PC-9 (cell line): ENCODE data around the gene UNC5CL. TPM values are rescaled to one million over a fixed set of nuclear protein-coding genes. Genes with fewer than 3 reads are reported as not detected.
A peak's percentile ranks its signal among the peaks of the same experiment; 100 is the strongest.

Experiments
- BruUV-seq: library from RNA; stranded (reverse); fragments of 400-500 nt; replicated peaks from 2 replicates; lab custom pipeline; 2021; lab: Mats Ljungman, UMichigan
- CTCF ChIA-PET: fragments of 300-600 bp; sonication (Branson Sonifier 250); formaldehyde crosslinking; loops from one replicate; lab custom pipeline; 2022; ENCODE audit warnings: antibody characterized with exemption; lab: Charles Lee
- POLR2A ChIA-PET: fragments of 300-600 bp; sonication (Branson Sonifier 250); formaldehyde crosslinking; loops from one replicate; lab custom pipeline; 2022; ENCODE audit warnings: antibody characterized with exemption; ENCODE audit not compliant: unreplicated experiment; lab: Charles Lee
- DNase-seq, 2 experiments: peaks; one replicate each; pipeline versions ENCODE4 v3.0.0 to v3.0.0-alpha.2; 2015 to 2022; ENCODE audit warnings: mixed read lengths in 1 of 2
- H2AFZ ChIP-seq: fragments of 200-600 bp; sonication (generic); 2 replicates; pipeline ENCODE4 v1.8.1; 2017; ENCODE audit warnings: antibody characterized with exemption
- H3F3A ChIP-seq: fragments of 200-600 bp; sonication (generic); 2 replicates; pipeline ENCODE4 v1.8.1; 2017; ENCODE audit warnings: antibody characterized with exemption, mild to moderate bottlenecking, low read depth; ENCODE audit not compliant: insufficient read depth
- H3K27ac ChIP-seq: fragments of 200-600 bp; sonication (generic); 2 replicates; pipeline ENCODE4 v1.6.1; 2016; ENCODE audit warnings: mixed run types
- H3K27me3 ChIP-seq: fragments of 200-600 bp; sonication (generic); 2 replicates; pipeline ENCODE4 v1.6.1; 2016; ENCODE audit warnings: low read depth, mixed run types; ENCODE audit not compliant: insufficient read depth
- H3K36me3 ChIP-seq: fragments of 200-600 bp; sonication (generic); 2 replicates; pipeline ENCODE4 v1.6.1; 2016; ENCODE audit warnings: low read depth, mixed run types
- H3K4me1 ChIP-seq: fragments of 200-600 bp; sonication (generic); replicated peaks from 2 replicates; pipeline ENCODE4 v1.6.1; 2016; ENCODE audit warnings: mixed run types; ENCODE audit not compliant: insufficient read depth
- H3K4me2 ChIP-seq: fragments of 200-600 bp; sonication (generic); 2 replicates; pipeline ENCODE4 v1.6.1; 2017; ENCODE audit warnings: mixed run types
- H3K4me3 ChIP-seq: fragments of 200-600 bp; sonication (generic); 2 replicates; pipeline ENCODE4 v1.6.1; 2016; ENCODE audit warnings: mixed run types
- H3K79me2 ChIP-seq: fragments of 200-600 bp; sonication (generic); 2 replicates; pipeline ENCODE4 v1.6.1; 2017; ENCODE audit warnings: low read depth, mixed run types
- H3K9me2 ChIP-seq: fragments of 200-600 bp; sonication (generic); 2 replicates; pipeline ENCODE4 v1.8.1; 2017; ENCODE audit warnings: mild to moderate bottlenecking; ENCODE audit not compliant: insufficient read depth
- H3K9me3 ChIP-seq: fragments of 200-600 bp; sonication (generic); 2 replicates; pipeline ENCODE4 v1.8.1; 2016; ENCODE audit warnings: low read depth; ENCODE audit not compliant: insufficient read depth
- H4K20me1 ChIP-seq: fragments of 200-600 bp; sonication (generic); 2 replicates; pipeline ENCODE4 v1.8.1; 2017; ENCODE audit not compliant: insufficient read depth
- EZH2 ChIP-seq: fragments of 200-600 bp; sonication (generic); IDR thresholded peaks from 2 replicates; pipeline ENCODE4 v1.8.0; 2017; ENCODE audit warnings: antibody characterized with exemption, low read depth
- intact Hi-C: fragments of 100-400 bp; cut with micrococcal nuclease; formaldehyde crosslinking; loops from one replicate; pipeline ENCODE4 v1.10.0; 2022; ENCODE audit not compliant: unreplicated experiment
- total RNA-seq: library from RNA; stranded (reverse); gene quantifications from 2 replicates; pipeline ENCODE4 v1.2.3, GENCODE V29; 2021
- TF ChIP-seq, protein P1 (sequence below): fragments of 200-600 bp; sonication (generic); conservative IDR thresholded peaks from 2 replicates; pipeline ENCODE4 v1.6.1; 2017; ENCODE audit warnings: mixed run types, antibody characterized with exemption, mild to moderate bottlenecking, moderate library complexity

UNC5CL gene
- total RNA-seq, 1 experiment from 2014 or later, result 1.7 TPM

DNA sequence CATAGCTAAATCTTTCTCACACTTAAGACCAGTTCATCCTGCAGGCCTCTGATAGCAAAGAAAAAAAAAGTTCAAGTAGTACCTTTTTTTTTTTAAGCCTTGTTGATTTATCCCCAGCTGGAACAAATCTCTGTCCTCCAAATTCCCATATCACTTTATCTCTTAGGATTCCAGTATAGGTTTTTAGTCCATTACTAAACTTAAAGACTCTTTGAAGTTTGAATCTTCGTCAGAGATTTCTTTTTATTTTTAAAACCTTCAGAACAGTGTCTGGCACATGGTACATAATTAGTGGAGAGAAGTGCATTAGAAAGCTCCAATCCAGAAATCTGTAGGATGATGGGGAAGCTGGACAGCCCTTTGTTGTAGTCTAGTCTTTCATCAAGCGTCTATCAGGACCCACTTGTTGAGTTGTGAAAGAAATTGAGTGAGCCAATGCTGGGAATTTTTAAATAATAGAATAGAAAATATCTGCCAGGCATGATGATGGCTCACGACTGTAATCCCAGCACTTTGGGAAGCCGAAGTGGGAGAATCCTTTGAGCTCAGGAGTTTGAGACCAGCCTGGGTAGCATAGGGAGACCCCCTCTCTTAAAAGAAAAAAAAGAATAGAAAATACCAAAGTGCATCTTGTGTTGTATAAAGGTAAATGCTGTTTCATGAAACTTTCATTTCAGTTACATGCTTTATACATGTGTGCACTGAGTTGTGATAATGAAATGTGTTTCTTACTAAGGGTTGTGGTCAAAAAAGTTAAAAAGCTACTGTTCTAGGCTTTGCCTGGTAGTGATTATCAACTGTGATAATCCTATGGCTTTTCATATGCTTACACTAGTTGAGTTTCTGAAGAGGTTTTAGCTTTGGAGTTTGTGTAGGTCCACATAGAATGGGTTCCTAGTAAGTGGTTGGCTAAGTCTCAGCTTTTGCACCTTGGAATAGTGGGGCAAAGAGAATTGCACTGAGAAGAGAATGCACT, 36.9 kb upstream of the UNC5CL start:
- no TSS peak for BruUV-seq
- Histone ChIP-seq H3K4me1 (peaks cover 20% of the 10 kb centered on the region), H3K4me3 (0 out of 2 replicates have a peak overlapping the region, but pooled peaks have one; percentile 82), H4K20me1 (peaks cover 49% of the 10 kb centered on the region), H3K9me3 (no peaks in the 10 kb centered on the region), H3K9me2 (no peaks in the 10 kb centered on the region), H2AFZ (no peak overlapping the region), H3K36me3 (peaks cover 33% of the 10 kb centered on the region), H3K27ac (no peak overlapping the region), H3F3A (peaks cover 31% of the 10 kb centered on the region), H3K27me3 (no peaks in the 10 kb centered on the region), H3K79me2 (peaks cover 71% of the 10 kb centered on the region), H3K4me2 (peak overlapping the region; percentile 91)
- CTCF ChIA-PET, result no interaction called here
- intact Hi-C loops, result loop anchor here (5.0 kb wide), 1 partner anchor 1964 kb away; no protein-coding TSS in a partner anchor
- no peak for DNase-seq
- TF ChIP-seq, protein P1, sequence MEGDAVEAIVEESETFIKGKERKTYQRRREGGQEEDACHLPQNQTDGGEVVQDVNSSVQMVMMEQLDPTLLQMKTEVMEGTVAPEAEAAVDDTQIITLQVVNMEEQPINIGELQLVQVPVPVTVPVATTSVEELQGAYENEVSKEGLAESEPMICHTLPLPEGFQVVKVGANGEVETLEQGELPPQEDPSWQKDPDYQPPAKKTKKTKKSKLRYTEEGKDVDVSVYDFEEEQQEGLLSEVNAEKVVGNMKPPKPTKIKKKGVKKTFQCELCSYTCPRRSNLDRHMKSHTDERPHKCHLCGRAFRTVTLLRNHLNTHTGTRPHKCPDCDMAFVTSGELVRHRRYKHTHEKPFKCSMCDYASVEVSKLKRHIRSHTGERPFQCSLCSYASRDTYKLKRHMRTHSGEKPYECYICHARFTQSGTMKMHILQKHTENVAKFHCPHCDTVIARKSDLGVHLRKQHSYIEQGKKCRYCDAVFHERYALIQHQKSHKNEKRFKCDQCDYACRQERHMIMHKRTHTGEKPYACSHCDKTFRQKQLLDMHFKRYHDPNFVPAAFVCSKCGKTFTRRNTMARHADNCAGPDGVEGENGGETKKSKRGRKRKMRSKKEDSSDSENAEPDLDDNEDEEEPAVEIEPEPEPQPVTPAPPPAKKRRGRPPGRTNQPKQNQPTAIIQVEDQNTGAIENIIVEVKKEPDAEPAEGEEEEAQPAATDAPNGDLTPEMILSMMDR, result no peak
- no peak for TF ChIP-seq EZH2
- POLR2A ChIA-PET, result no interaction called here

DNA sequence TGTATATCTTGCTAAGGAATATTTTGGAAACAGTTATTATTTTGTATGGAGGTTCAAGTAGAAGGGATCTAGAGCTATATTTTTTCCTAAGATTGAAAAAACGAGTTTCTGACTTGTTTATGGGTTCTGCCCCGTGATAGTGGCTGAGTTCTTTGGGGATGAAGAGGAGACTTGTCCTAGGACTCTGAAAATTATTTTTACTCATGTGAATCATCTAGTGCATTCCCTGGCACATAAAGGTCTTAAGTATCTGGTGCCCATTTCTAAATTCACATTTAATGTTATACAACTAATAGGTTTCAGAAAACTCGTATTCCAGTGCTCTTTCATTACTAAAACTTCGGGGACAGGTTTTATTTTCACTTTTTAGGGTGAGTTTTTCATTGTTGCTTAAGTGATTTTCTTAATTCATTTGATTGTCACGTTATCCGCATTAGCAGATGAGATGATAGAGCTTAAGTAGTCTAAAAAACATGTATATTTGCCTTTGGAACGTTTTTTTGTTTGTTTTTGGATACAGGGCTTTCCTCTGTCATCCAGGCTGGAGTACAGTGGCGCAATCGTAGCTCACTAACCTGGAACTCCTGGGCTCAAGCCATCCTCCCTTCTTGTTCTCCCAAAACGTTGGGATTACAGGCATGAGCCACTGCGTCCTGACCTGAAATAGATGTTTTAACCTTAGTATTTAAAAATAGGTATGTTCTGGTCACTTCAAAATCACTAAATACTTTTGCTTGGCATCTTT, 35.8 kb upstream of the UNC5CL start:
- H2AFZ ChIP-seq, result 0 out of 2 replicates have a peak overlapping the region, but pooled peaks have one; percentile 86
- peaks cover 74% of the 10 kb centered on the region for H3K79me2 ChIP-seq
- ChIA-PET CTCF (interaction anchor here (0.8 kb wide), 1 partner anchor 47 kb away, joined by 4 read pairs; no protein-coding TSS in a partner anchor), POLR2A (no interaction called here)
- peak overlapping the region; percentile 91 for H3K4me2 ChIP-seq
- TF ChIP-seq EZH2, result no peak
- TF ChIP-seq, protein P1, result no peak
- peak overlapping the region; percentile 82 for H3K4me3 ChIP-seq
- no peaks in the 10 kb centered on the region for H3K9me3 ChIP-seq
- H3K4me1 ChIP-seq, result peaks cover 30% of the 10 kb centered on the region
- H4K20me1 ChIP-seq, result peaks cover 38% of the 10 kb centered on the region
- no peaks in the 10 kb centered on the region for H3K27me3 ChIP-seq
- peaks cover 24% of the 10 kb centered on the region for H3K36me3 ChIP-seq
- H3K27ac ChIP-seq, result no peak overlapping the region
- H3F3A ChIP-seq, result peaks cover 34% of the 10 kb centered on the region
- no TSS peak for BruUV-seq
- H3K9me2 ChIP-seq, result no peaks in the 10 kb centered on the region
- DNase-seq, result no peak
- intact Hi-C loops, result loop anchor here (5.0 kb wide), 2 partner anchors 1873 to 1963 kb away; no protein-coding TSS in a partner anchor
